Measurements from ENCODE around the gene USP13.
"Not testable (repeated sequence)": the region's sequence is repeated elsewhere in the genome, so short reads cannot be mapped to it uniquely, and the experiment has no call there.

USP13 gene, protein sequence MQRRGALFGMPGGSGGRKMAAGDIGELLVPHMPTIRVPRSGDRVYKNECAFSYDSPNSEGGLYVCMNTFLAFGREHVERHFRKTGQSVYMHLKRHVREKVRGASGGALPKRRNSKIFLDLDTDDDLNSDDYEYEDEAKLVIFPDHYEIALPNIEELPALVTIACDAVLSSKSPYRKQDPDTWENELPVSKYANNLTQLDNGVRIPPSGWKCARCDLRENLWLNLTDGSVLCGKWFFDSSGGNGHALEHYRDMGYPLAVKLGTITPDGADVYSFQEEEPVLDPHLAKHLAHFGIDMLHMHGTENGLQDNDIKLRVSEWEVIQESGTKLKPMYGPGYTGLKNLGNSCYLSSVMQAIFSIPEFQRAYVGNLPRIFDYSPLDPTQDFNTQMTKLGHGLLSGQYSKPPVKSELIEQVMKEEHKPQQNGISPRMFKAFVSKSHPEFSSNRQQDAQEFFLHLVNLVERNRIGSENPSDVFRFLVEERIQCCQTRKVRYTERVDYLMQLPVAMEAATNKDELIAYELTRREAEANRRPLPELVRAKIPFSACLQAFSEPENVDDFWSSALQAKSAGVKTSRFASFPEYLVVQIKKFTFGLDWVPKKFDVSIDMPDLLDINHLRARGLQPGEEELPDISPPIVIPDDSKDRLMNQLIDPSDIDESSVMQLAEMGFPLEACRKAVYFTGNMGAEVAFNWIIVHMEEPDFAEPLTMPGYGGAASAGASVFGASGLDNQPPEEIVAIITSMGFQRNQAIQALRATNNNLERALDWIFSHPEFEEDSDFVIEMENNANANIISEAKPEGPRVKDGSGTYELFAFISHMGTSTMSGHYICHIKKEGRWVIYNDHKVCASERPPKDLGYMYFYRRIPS

GRCh38 chr3:179652447-179653095, at the start of gene USP13:
Gene USP13, plus strand, starts transcription at chr3:179653040. Its CDS starts 186 bp downstream, at chr3:179653226.
- DNase-seq (ENCODE audit: low read depth, low spot score): no peak

- no peak for DNase-seq (ENCODE audit: low read depth, low spot score)
Observed at GRCh38 chr3:179603321-179603720, 49.5 kb upstream of the USP13 start.

DNA sequence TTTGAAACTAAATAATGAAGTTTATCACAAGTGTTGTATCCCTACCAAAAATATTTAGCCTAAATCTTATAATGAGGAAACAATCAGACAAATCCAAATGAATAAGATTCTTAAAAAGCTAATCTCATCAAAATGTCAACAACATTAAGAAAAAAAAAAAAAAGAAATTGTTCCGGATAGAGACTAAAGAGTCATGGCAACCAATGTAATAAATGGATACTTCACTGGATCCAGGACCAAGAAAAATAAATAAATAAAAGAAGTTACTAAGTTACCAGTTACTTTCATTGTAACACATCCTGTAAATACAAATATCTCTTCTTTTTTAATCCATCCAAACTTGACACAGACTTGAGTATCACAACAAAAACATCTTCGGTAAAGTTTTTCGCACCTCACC, 49.0 kb upstream of the USP13 start:
- DNase-seq (ENCODE audit: low read depth, low spot score): no peak

- DNase-seq (ENCODE audit: low read depth, low spot score): peak; percentile 90
Observed at GRCh38 chr3:179604321-179605078, 48.3 kb upstream of the USP13 start, which contains the start of the genes MRPL47 and NDUFB5. Gene MRPL47, minus strand, starts transcription at chr3:179604638. Its CDS starts 14 bp downstream, at chr3:179604624. Gene NDUFB5, plus strand, starts transcription at chr3:179604794. Its CDS starts 22 bp downstream, at chr3:179604816.

DNA sequence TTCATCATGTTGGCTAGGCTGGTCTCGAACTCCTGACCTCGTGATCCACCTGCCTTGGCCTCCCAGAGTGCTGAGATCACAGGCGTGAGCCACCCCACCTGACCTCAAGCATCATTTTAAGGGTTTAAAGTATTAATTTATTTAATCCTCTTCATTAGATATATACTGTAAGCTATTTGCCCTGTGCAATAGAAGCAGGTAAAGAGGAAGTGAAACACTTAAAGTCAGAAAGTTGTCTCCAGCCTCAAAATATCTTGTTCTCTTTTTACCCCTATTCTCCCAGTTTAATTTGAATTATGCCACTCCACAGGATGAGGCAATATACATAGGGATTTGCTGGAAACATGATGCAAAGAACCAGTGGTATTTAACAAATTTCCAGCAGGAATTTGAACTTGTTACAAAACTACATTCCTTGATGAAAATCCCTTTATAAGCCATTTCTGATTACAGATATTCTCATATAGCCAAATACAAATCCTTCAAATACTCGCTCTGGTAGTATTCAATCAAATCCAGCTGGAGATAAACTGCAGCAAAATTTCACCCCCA, 46.2 kb upstream of the USP13 start:
- DNase-seq (ENCODE audit: low read depth, low spot score): no peak

DNA sequence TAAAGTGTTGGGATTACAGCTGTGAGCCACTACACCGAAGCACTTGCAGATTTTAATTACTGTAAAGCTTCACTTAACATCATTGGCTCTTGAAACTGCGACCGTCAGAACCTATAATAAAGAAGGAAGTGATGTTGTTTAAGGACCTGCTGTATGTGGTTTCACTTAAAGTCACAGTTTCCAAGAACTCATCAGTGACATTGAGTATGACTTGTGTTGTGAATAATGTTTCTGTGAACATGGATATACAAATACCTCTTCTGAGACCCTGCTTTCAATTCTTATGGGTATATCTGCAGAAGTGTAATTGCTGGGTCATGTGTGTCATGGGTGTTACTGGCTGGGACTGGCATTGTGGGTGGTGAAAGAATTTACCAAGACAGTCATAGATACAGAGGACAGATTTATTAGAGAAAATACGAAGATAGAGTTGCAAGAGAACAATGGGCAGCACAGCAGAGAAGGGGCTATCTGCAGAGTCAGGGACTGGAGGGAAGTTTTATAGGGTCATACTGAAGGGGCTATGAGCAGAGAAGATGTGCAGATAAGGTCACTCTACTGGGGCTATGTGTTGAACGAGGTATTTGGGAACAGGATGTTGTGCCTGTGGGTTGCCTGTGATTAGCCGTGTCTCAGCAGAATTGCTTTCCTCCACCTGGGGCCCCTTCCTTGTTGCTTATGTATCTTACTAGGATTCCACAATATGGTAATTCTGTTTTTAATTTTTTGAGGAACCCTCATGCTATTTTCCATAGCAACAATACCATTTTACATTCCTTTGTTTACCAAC, 43.7 kb upstream of the USP13 start:
- DNase-seq (ENCODE audit: low read depth, low spot score): no peak

- no peak for DNase-seq (ENCODE audit: low read depth, low spot score)
Observed at GRCh38 chr3:179610066-179610465, 42.8 kb upstream of the USP13 start.

- DNase-seq (ENCODE audit: low read depth, low spot score): no peak
Observed at GRCh38 chr3:179613807-179614206, 39.0 kb upstream of the USP13 start.

DNA sequence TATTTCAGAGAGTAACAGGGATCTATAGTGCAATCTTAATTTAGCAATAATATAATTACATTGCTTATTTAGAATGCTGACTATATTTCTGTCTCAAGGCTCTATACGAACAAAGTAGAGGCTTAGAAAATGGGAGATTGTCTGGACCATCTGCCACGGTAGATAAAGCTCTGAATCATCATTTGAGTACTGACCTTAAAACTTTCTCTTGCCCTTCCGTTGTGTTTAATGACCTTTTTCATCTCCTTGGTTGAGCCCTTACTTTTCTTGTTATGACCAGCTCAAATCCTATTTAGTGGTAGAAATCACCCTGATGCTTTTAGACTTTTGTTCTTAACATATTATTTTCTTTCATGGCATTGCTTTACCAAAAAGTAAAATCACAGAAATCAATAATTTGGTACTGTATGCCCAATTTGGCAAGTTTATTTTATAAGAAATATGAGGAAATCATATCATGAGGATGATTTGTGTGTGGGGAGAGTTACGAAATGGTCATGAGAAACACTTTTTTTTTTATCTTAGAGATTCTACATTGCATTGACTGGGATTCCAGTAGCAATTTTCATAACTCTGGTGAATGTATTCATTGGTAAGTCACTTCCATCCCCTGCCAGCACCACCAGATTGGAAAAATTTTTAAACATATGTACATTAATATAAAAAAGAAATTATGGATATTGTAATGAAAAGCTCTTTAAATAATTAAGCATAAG, 37.2 kb upstream of the USP13 start:
- no peak for DNase-seq (ENCODE audit: low read depth, low spot score)

DNA sequence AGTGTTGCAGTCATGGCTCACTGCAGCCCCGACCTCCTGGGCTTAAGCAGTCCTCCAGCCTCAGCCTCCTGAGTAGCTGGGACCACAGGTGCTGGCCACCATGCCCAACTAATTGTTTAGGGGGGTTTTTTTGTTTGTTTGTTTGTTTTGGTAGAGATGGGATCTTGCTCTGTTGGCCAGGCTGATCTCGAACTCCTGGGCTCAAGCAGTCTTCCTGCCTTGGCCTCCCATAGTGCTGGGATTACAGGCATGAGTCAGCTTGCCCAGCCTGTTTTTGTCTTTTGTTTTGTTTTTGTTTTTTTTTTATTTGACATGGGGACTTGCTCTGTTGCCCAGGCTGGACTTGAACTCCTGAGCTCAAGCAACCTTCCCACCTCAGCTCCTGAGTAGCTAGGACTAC, 30.8 kb upstream of the USP13 start:
- no peak for DNase-seq (ENCODE audit: low read depth, low spot score)

DNA sequence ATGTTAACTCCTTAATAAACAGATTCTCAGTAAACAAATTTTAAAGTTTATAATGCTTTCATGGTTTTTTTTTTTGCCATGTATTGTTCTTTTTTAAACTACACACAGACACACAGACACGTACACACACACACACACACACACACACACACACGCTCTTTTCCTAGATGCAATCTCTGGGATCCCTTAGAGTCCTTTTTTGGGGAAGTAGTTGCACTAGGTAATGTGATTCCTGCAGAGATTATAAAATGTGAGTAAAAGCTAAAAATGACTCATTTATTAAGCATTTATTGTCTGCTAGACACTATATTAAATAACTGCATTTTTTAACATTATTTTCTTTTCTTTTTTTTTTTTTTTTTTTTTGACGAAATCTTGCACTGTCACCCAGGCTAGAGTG, 28.4 kb upstream of the USP13 start:
- DNase-seq (ENCODE audit: low read depth, low spot score): no peak

- no peak for DNase-seq (ENCODE audit: low read depth, low spot score)
Observed at GRCh38 chr3:179630753-179631451, 21.9 kb upstream of the USP13 start.

- no peak for DNase-seq (ENCODE audit: low read depth, low spot score)
Observed at GRCh38 chr3:179640469-179640868, 12.4 kb upstream of the USP13 start.

DNA sequence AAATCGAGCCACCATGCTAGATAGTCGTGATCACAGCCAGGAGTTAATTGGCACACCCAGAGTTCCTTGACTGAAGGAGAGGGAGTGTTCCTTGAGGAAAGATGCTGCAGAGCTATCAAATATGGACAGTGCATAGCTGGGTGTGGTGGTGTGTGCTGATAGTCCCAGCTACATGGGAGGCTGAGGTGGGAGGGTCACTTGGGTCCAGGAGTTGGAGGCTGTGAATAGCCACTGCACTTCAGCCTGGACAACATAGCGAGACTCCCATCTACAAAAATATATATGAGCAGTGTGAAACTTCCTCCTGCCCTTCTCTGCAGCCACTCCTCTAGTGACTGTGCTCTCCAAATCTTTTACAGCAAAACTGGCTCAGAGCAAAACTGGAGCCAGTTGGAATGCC, 10.0 kb upstream of the USP13 start:
- no peak for DNase-seq (ENCODE audit: low read depth, low spot score)

DNA sequence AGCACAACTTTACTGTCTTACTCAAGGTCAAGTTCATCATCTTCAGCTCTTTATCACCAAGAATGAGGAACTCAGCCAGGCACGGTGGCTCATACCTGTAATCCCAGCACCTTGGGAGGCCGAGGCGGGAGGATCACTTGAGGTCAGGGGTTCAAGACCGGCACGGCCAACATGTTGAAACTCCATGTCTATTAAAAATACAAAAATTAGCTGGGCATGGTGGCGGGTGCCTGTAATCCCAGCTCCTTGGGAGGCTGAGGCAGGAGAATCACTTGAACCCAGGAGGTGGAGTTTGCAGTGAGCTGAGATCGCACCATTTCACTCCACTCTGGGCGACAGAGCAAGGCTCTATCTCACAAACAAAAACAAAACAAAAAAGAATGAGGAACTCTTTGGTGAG, 9.0 kb upstream of the USP13 start:
- not testable (repeated sequence) for DNase-seq (ENCODE audit: low read depth, low spot score)

DNA sequence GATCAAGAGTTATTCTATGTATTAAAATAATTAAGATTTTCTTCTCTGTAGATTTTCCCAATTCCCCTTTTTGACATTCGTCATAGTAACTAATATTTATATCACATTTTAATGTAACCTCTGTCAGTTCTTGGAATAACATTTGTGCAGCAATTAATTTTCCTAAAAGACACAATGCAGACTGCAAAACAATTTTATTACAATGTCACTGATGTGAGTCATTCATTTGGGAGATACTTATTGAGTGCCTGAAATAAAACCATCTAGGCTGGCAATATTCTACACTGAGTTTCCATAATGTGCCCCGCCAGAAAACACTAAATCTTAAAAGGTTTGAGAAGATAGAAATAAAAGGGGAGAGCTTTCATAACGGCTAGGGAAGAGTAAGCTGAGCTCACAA, 6.7 kb upstream of the USP13 start:
- no peak for DNase-seq (ENCODE audit: low read depth, low spot score)

GRCh38 chr3:179651687-179652446, 973 bp upstream of the USP13 start:
- DNase-seq (ENCODE audit: low read depth, low spot score): no peak

All from smooth muscle cell of the brain vasculature (primary cell).